Measurements from ENCODE around the gene SMAD4.
"Not testable (repeated sequence)": the region's sequence is repeated elsewhere in the genome, so short reads cannot be mapped to it uniquely, and the experiment has no call there.

- not testable (repeated sequence) for TF ChIP-seq CTCF (optimal IDR thresholded peaks at IDR 0.05 in 1 of 3, IDR thresholded peaks at IDR 0.05 in 1 of 3, conservative IDR thresholded peaks at IDR 0.05 in 1 of 3; ENCODE audit: extremely low read depth in 1 of 3, insufficient read depth in 2 of 3, low read length in 3 of 3); EZH2 (IDR thresholded peaks at IDR 0.05; ENCODE audit: low read length)
Observed at GRCh38 chr18:51003174-51003573, 26.8 kb upstream of the SMAD4 start.
